OCI-LY1 (cell line): ENCODE measurements around the gene FTSJ3.

Experiments used
- H2AFZ ChIP-seq: fragments of 200-600 bp; sonication (generic), shearing (Covaris generic); 2 replicates; pipeline ENCODE4 v1.6.0; 2014; ENCODE audit warnings: antibody characterized with exemption, mild to moderate bottlenecking, low read length
- H3F3A ChIP-seq: fragments of 200-600 bp; sonication (generic), shearing (Covaris generic); 2 replicates; pipeline ENCODE4 v1.6.0; 2014; ENCODE audit warnings: mild to moderate bottlenecking, antibody characterized with exemption, low read length, moderate library complexity; ENCODE audit not compliant: insufficient read depth
- H3K27ac ChIP-seq: fragments of 200-600 bp; sonication (generic); 2 replicates; pipeline ENCODE4 v1.5.1; 2014; ENCODE audit warnings: low read length, mixed run types, mild to moderate bottlenecking, low read depth; ENCODE audit not compliant: poor library complexity, severe bottlenecking
- H3K27me3 ChIP-seq: fragments of 200-600 bp; sonication (generic); 2 replicates; pipeline ENCODE4 v1.6.0; 2014; ENCODE audit warnings: antibody characterized with exemption, mild to moderate bottlenecking, low read length, moderate library complexity; ENCODE audit not compliant: insufficient read depth
- H3K36me3 ChIP-seq: fragments of 200-600 bp; sonication (generic); 2 replicates; pipeline ENCODE4 v1.6.1; 2014; ENCODE audit warnings: mild to moderate bottlenecking, antibody characterized with exemption, low read length, moderate library complexity, mixed read lengths; ENCODE audit not compliant: insufficient read depth
- H3K4me1 ChIP-seq: fragments of 200-600 bp; sonication (generic); 2 replicates; pipeline ENCODE4 v1.5.1; 2014; ENCODE audit warnings: mild to moderate bottlenecking, low read length, moderate library complexity; ENCODE audit not compliant: insufficient read depth, severe bottlenecking
- H3K4me2 ChIP-seq: fragments of 200-600 bp; sonication (generic), shearing (Covaris generic); 2 replicates; pipeline ENCODE4 v1.6.1; 2014; ENCODE audit warnings: low read length
- H3K4me3 ChIP-seq: fragments of 200-600 bp; sonication (generic); 2 replicates; pipeline ENCODE4 v1.5.1; 2014; ENCODE audit warnings: low read length, low read depth, mild to moderate bottlenecking, mixed read lengths; ENCODE audit not compliant: poor library complexity, severe bottlenecking
- H3K79me2 ChIP-seq: fragments of 200-600 bp; shearing (Covaris generic); 2 replicates; pipeline ENCODE4 v1.6.1; 2016; ENCODE audit warnings: mixed run types, low read length, mixed read lengths; ENCODE audit not compliant: insufficient read depth
- H3K9ac ChIP-seq: fragments of 200-600 bp; sonication (generic), shearing (Covaris generic); 2 replicates; pipeline ENCODE4 v1.6.1; 2014; ENCODE audit warnings: mild to moderate bottlenecking, low read length, mixed read lengths
- H3K9me2 ChIP-seq: fragments of 200-600 bp; sonication (generic), shearing (Covaris generic); 2 replicates; pipeline ENCODE4 v1.6.1; 2014; ENCODE audit warnings: low read depth, mild to moderate bottlenecking, low read length, mixed read lengths
- H3K9me3 ChIP-seq: fragments of 200-600 bp; shearing (Covaris generic); 2 replicates; pipeline ENCODE4 v1.6.1; 2014; ENCODE audit warnings: low read length, mixed read lengths
- H4K20me1 ChIP-seq: fragments of 200-600 bp; sonication (generic), shearing (Covaris generic); 2 replicates; pipeline ENCODE4 v1.6.0; 2016; ENCODE audit warnings: mild to moderate bottlenecking, low read length; ENCODE audit not compliant: insufficient read depth
- EZH2 ChIP-seq: fragments of 200-600 bp; sonication (generic), shearing (Covaris generic); IDR thresholded peaks from 2 replicates; pipeline ENCODE4 v1.8.0; 2017; ENCODE audit warnings: borderline replicate concordance, mixed run types, mild to moderate bottlenecking, antibody characterized with exemption, low read length, moderate library complexity, mixed read lengths
- TF ChIP-seq, protein P1 (sequence below): fragments of 200-600 bp; sonication (generic), shearing (Covaris generic); IDR thresholded peaks from 2 replicates; pipeline ENCODE4 v1.5.1; 2017; ENCODE audit warnings: mild to moderate bottlenecking, antibody characterized with exemption, low read length, moderate library complexity, mixed read lengths

Gene FTSJ3

DNA sequence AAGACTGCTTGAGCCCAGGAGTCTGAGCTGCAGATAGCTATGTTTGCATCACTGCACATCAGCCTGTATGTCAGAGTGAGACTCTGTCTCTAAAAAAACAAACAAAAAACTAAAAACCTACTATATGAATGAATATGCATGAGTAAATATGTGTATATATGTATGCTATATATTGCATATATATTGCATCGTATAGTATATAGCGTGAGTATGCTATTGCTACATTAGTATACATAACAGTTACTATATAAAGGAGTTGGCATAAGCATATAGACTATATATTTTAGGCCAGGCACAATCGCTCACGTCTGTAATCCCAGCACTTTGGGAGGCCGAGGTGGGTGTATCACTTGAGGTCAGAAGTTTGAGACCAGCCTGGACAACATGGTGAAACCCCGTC is 37.4 kb downstream of the FTSJ3 start:
- Histone ChIP-seq H3K36me3 (peaks cover 95% of the 10 kb centered on the region), H3K4me2 (no peak overlapping the region), H3K9me3 (no peaks in the 10 kb centered on the region), H3K27ac (no peak overlapping the region), H3K9ac (no peak overlapping the region), H4K20me1 (no peaks in the 10 kb centered on the region), H3K4me3 (no peak overlapping the region), H3F3A (no peaks in the 10 kb centered on the region), H3K4me1 (no peaks in the 10 kb centered on the region), H2AFZ (no peak overlapping the region), H3K79me2 (peaks cover 13% of the 10 kb centered on the region), H3K27me3 (no peaks in the 10 kb centered on the region), H3K9me2 (no peaks in the 10 kb centered on the region)
- TF ChIP-seq, protein P1, sequence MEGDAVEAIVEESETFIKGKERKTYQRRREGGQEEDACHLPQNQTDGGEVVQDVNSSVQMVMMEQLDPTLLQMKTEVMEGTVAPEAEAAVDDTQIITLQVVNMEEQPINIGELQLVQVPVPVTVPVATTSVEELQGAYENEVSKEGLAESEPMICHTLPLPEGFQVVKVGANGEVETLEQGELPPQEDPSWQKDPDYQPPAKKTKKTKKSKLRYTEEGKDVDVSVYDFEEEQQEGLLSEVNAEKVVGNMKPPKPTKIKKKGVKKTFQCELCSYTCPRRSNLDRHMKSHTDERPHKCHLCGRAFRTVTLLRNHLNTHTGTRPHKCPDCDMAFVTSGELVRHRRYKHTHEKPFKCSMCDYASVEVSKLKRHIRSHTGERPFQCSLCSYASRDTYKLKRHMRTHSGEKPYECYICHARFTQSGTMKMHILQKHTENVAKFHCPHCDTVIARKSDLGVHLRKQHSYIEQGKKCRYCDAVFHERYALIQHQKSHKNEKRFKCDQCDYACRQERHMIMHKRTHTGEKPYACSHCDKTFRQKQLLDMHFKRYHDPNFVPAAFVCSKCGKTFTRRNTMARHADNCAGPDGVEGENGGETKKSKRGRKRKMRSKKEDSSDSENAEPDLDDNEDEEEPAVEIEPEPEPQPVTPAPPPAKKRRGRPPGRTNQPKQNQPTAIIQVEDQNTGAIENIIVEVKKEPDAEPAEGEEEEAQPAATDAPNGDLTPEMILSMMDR, result no peak
- TF ChIP-seq EZH2, result no peak

DNA sequence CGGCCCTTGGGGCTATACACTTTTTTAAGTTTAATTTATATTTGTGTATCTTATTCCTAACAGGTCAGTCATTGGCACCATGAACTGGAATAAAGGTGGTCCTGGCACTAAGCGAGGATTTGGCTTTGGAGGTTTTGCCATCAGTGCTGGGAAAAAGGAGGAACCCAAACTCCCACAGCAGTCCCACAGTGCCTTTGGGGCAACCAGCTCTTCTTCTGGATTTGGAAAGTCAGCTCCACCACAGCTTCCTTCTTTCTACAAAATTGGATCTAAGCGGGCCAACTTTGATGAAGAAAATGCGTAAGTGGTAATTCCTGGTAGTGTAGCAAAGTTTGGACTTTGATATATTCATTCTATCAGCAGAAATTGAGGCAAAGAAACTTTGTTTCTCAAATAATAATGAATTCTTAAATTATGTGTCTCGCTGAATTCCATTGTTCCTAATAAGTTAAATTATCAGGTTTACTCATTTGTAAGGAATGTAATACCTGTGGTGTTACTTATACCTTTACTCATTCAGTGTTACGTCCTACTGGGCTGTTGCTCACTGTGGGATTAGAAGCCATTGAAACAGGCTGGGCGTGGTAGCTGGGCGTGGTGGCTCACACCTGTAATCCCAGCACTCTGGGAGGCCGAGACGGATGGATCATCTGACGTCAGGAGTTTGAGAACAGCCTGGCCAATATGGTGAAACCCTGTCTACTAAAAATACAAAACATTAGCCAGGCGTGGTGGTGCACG is 40.3 kb downstream of the FTSJ3 start:
- Histone ChIP-seq H3K9me2 (no peaks in the 10 kb centered on the region), H4K20me1 (no peaks in the 10 kb centered on the region), H3K9ac (no peak overlapping the region), H3K9me3 (no peaks in the 10 kb centered on the region), H3F3A (no peaks in the 10 kb centered on the region), H3K4me3 (no peak overlapping the region), H3K4me2 (no peak overlapping the region), H3K27me3 (no peaks in the 10 kb centered on the region), H3K36me3 (peaks cover 88% of the 10 kb centered on the region), H3K27ac (no peak overlapping the region), H3K79me2 (peaks cover 42% of the 10 kb centered on the region), H2AFZ (no peak overlapping the region), H3K4me1 (peaks cover 3% of the 10 kb centered on the region)
- TF ChIP-seq, protein P1, result no peak
- TF ChIP-seq EZH2, result no peak

DNA sequence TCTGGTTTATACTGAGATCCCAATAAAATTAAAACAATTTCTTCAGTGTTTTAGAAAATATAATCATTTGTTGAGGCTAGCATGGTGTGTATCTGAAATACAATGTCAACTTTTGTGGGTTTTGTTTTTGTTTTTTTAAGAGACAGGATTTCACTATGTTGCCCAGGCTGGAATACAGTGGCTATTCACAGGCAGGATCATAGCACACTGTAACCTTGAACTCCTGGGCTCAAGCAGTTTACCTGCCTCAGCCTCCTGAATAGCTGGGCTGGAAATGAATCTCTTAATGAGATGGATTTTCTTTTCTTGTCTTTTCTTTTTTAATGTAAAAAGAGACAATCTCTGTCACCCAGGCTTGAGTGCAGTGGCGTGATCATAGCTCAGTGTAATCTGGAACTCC is 41.3 kb downstream of the FTSJ3 start:
- Histone ChIP-seq H3K79me2 (peaks cover 49% of the 10 kb centered on the region), H2AFZ (no peak overlapping the region), H3K4me2 (no peak overlapping the region), H3K9ac (no peak overlapping the region), H3K9me2 (no peaks in the 10 kb centered on the region), H4K20me1 (no peaks in the 10 kb centered on the region), H3K9me3 (no peaks in the 10 kb centered on the region), H3K4me3 (no peak overlapping the region), H3F3A (no peaks in the 10 kb centered on the region), H3K27ac (no peak overlapping the region), H3K36me3 (peaks cover 83% of the 10 kb centered on the region), H3K4me1 (peaks cover 4% of the 10 kb centered on the region), H3K27me3 (no peaks in the 10 kb centered on the region)
- TF ChIP-seq, protein P1, result no peak
- no peak for TF ChIP-seq EZH2
